HepG2 (cell line): ENCODE measurements around the gene WDCP. TPM values are rescaled to one million over a fixed set of nuclear protein-coding genes. Genes with fewer than 3 reads are reported as not detected.

Experiments
- ATF5 ChIP-seq: sonication (generic); formaldehyde crosslinking; IDR thresholded peaks from 2 replicates; pipeline ENCODE4 v1.4.0; 2020; ENCODE audit warnings: mild to moderate bottlenecking, low read depth, missing genetic modification reagents
- CHD2 ChIP-seq: IDR thresholded peaks from 2 replicates; pipeline ENCODE4 v1.6.1; 2011; ENCODE audit warnings: low read depth, low read length, improper control_type of control experiment
- ELF4 ChIP-seq: sonication (generic); formaldehyde crosslinking; IDR thresholded peaks from 2 replicates; pipeline ENCODE4 v1.5.0; 2020; ENCODE audit warnings: missing genetic modification reagents, mild to moderate bottlenecking, moderate library complexity, borderline replicate concordance
- MAZ ChIP-seq, 2 experiments: sonication (generic) in 1 of 2; formaldehyde crosslinking in 1 of 2; IDR thresholded peaks; 2 replicates each; pipeline versions ENCODE4 v1.5.0 to v1.6.1; 2012 to 2020; ENCODE audit warnings: low read depth in 2 of 2, mild to moderate bottlenecking in 2 of 2, borderline replicate concordance in 1 of 2, improper control_type of control experiment in 1 of 2, low read length in 1 of 2, missing genetic modification reagents in 1 of 2, moderate library complexity in 1 of 2
- MIER2 ChIP-seq: IDR thresholded peaks from 2 replicates; pipeline ENCODE4 v1.6.1; 2016; ENCODE audit warnings: missing biosample characterization, missing genetic modification reagents
- PBX2 ChIP-seq: IDR thresholded peaks from 2 replicates; pipeline ENCODE4 v1.6.1; 2016; ENCODE audit warnings: control low read depth
- POLR2G ChIP-seq: fragments of 200-400 bp; formaldehyde crosslinking; IDR thresholded peaks from 2 replicates; pipeline ENCODE4 v1.6.1; 2018; ENCODE audit warnings: mild to moderate bottlenecking, low read depth, low read length, moderate library complexity
- SNAPC5 ChIP-seq: sonication (generic); formaldehyde crosslinking; IDR thresholded peaks from 2 replicates; pipeline ENCODE4 v1.8.1; 2023; ENCODE audit warnings: mild to moderate bottlenecking, missing genetic modification reagents, borderline replicate concordance
- SP1 ChIP-seq, 2 experiments: fragments of 450-650 bp in 1 of 2; sonication (generic) in 1 of 2; formaldehyde crosslinking in 1 of 2; IDR thresholded peaks; 2 replicates each; pipeline versions ENCODE4 v1.4.0 to v1.6.1; 2016 to 2020; ENCODE audit warnings: missing genetic modification reagents in 1 of 2
- TEAD2 ChIP-seq: sonication (generic); formaldehyde crosslinking; IDR thresholded peaks from 2 replicates; pipeline ENCODE4 v1.9.0; 2021; ENCODE audit warnings: missing genetic modification reagents
- THRA ChIP-seq: sonication (generic); formaldehyde crosslinking; IDR thresholded peaks from 2 replicates; pipeline ENCODE4 v1.4.0; 2020; ENCODE audit warnings: missing genetic modification reagents, borderline replicate concordance
- UBTF ChIP-seq: sonication (generic); formaldehyde crosslinking; IDR thresholded peaks from 2 replicates; pipeline ENCODE4 v1.4.0; 2020; ENCODE audit warnings: mild to moderate bottlenecking, missing genetic modification reagents
- ZFP90 ChIP-seq: sonication (generic); formaldehyde crosslinking; IDR thresholded peaks from 2 replicates; pipeline ENCODE4 v1.8.0; 2022; ENCODE audit warnings: missing genetic modification reagents, mild to moderate bottlenecking, inconsistent platforms, borderline replicate concordance
- ZNF20 ChIP-seq: sonication (generic); formaldehyde crosslinking; IDR thresholded peaks from 2 replicates; pipeline ENCODE4 v1.4.0; 2020; ENCODE audit warnings: mild to moderate bottlenecking, moderate library complexity, missing genetic modification reagents
- ZNF205 ChIP-seq: IDR thresholded peaks from 2 replicates; pipeline ENCODE4 v1.6.1; 2018; ENCODE audit warnings: missing biosample characterization, missing genetic modification reagents
- ZNF460 ChIP-seq: sonication (generic); formaldehyde crosslinking; IDR thresholded peaks from 2 replicates; pipeline ENCODE4 v1.5.1; 2020; ENCODE audit warnings: missing genetic modification reagents, mild to moderate bottlenecking, borderline replicate concordance
- ZNF501 ChIP-seq: sonication (generic); formaldehyde crosslinking; IDR thresholded peaks from 2 replicates; pipeline ENCODE4 v1.5.1; 2020; ENCODE audit warnings: mild to moderate bottlenecking, moderate library complexity, missing genetic modification reagents
- ZNF629 ChIP-seq: sonication (generic); formaldehyde crosslinking; conservative IDR thresholded peaks from 2 replicates; pipeline ENCODE4 v1.5.0; 2020; ENCODE audit warnings: missing genetic modification reagents
- ZNF7 ChIP-seq: IDR thresholded peaks from 2 replicates; pipeline ENCODE4 v1.6.1; 2016; ENCODE audit warnings: missing biosample characterization, missing genetic modification reagents
- ZNF75D ChIP-seq: sonication (generic); formaldehyde crosslinking; IDR thresholded peaks from 2 replicates; pipeline ENCODE4 v1.8.1; 2023; ENCODE audit warnings: missing genetic modification reagents, mild to moderate bottlenecking, borderline replicate concordance
- ZNF782 ChIP-seq: sonication (generic); formaldehyde crosslinking; IDR thresholded peaks from 2 replicates; pipeline ENCODE4 v1.4.0; 2020; ENCODE audit warnings: missing genetic modification reagents, mild to moderate bottlenecking, borderline replicate concordance
- polyA plus RNA-seq, 8 experiments: library from polyadenylated mRNA; depleted of rRNA in 3 of 8; stranded (reverse) in 7 of 8; unstranded in 1 of 8; fragments of >200 nt; fragmentation: Illumina TruSeq in 4 of 8; extraction: Trizol in 4 of 8; gene quantifications; 2 replicates each; pipeline versions ENCODE4 v1.2.1 to v1.2.3, GENCODE V29; 2011 to 2016; ENCODE audit warnings: low read depth in 4 of 8, missing spikeins in 1 of 8, mixed read lengths in 1 of 8; ENCODE audit not compliant: insufficient read depth in 1 of 8
- total RNA-seq, 5 experiments: library from RNA; depleted of rRNA; stranded (reverse); fragments of >200 nt; fragmentation: Illumina TruSeq; extraction: Trizol; gene quantifications; 2 replicates each; pipeline ENCODE4 v1.2.3, GENCODE V29; 2016; ENCODE audit warnings: low read depth in 1 of 5

WDCP gene
- total and polyA plus RNA-seq, 2 of the 13 experiments (the other 11 are each of a cell fraction or from before 2014, with no cell fraction given): 17.4 to 22.6 TPM

- TF ChIP-seq ELF4: no peak
- TF ChIP-seq ZNF629: no peak
- TF ChIP-seq MIER2 (CRISPR knock-in tag): no peak
- TF ChIP-seq UBTF (CRISPR knock-in tag): peak; percentile 95
- no peak for TF ChIP-seq ZFP90 (CRISPR knock-in tag)
- no peak for TF ChIP-seq ZNF20 (CRISPR knock-in tag)
- no peak for TF ChIP-seq ZNF501
- TF ChIP-seq THRA: no peak
- TF ChIP-seq POLR2G: no peak
- no peak for TF ChIP-seq ZNF460 (CRISPR knock-in tag)
- TF ChIP-seq ATF5 (CRISPR knock-in tag): no peak
- no peak for TF ChIP-seq MAZ (IDR thresholded peaks at IDR 0.05; ENCODE audit: borderline replicate concordance, low read depth, low read length)
- TF ChIP-seq MAZ (CRISPR knock-in tag; IDR thresholded peaks at IDR 0.05; ENCODE audit: low read depth): no peak
- TF ChIP-seq ZNF205 (CRISPR knock-in tag): no peak
- no peak for TF ChIP-seq ZNF782
- TF ChIP-seq ZNF7 (CRISPR knock-in tag): no peak
- no peak for TF ChIP-seq SNAPC5 (CRISPR knock-in tag)
- TF ChIP-seq PBX2: no peak
- TF ChIP-seq TEAD2 (CRISPR knock-in tag): no peak
- no peak for TF ChIP-seq CHD2
- no peak for TF ChIP-seq SP1 (IDR thresholded peaks at IDR 0.05)
- no peak for TF ChIP-seq SP1 (CRISPR knock-in tag; IDR thresholded peaks at IDR 0.05)
- no peak for TF ChIP-seq ZNF75D
Observed at GRCh38 chr2:24050041-24050979, 3.1 kb upstream of the WDCP start (continued).
